Transverse colon (tissue), 1 donor: ENCODE data around the gene LCE1C.

Experiments used
- EP300 ChIP-seq: sonication (generic); formaldehyde crosslinking; IDR thresholded peaks from one replicate; pipeline ENCODE4 v1.6.1; 2017; ENCODE audit warnings: antibody characterized with exemption, low read depth
- POLR2A ChIP-seq: fragments of 450-650 bp; IDR thresholded peaks from one replicate; pipeline ENCODE4 v1.6.1; 2016; ENCODE audit warnings: antibody characterized with exemption, mild to moderate bottlenecking, moderate library complexity

- TF ChIP-seq EP300: no peak
- TF ChIP-seq POLR2A: no peak
These were observed 28.8 kb downstream of the LCE1C start for GRCh38 chr1:152777510-152778137.
